ENCODE data around the gene AQP12B.

DNA sequence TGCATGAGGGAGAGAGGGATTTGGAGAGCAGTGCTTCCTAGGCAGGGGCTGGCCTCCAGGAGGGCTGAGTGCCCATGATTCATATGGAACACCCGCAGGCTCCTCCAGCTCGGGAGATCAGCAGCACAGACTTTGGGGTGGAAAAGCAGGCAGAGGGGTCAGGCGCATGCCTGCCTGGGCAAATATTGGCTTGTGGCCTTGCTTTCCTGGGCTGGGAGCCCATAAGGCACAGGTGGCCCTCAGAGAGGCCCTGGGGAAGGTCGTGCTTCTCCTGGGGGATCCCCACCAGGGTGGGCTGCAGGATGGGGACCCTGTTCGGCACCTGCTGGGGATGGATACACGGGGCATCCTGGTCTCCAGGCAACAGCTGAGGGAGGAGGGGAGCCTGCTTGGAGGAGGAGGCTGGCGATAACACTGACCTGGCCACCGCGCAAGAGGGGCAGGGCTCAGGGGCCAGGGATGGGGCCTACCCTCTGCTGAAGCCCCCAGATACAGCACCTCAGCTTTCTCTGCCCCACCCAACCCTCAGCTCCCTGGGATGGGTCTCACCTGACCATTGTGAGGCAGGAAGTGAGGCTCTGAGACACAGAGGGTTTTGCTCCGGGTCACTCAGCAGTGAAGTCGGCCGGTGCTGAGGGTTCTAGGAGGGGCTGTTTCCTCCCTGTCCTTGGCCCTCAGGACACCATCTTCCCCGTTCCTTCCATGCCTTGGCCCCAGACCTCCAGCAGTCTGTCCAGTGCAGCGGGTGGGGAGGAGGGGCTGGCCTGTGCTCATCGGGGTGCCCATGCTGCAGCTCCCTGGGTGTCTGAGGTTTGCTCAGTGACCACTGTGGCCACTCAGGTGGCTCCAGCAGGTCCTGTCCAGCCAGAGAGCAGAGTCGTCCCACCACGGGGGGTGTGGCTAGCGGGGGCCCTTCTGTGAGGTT is 21.0 kb upstream of the AQP12B start:
- TF ChIP-seq, protein P1, sequence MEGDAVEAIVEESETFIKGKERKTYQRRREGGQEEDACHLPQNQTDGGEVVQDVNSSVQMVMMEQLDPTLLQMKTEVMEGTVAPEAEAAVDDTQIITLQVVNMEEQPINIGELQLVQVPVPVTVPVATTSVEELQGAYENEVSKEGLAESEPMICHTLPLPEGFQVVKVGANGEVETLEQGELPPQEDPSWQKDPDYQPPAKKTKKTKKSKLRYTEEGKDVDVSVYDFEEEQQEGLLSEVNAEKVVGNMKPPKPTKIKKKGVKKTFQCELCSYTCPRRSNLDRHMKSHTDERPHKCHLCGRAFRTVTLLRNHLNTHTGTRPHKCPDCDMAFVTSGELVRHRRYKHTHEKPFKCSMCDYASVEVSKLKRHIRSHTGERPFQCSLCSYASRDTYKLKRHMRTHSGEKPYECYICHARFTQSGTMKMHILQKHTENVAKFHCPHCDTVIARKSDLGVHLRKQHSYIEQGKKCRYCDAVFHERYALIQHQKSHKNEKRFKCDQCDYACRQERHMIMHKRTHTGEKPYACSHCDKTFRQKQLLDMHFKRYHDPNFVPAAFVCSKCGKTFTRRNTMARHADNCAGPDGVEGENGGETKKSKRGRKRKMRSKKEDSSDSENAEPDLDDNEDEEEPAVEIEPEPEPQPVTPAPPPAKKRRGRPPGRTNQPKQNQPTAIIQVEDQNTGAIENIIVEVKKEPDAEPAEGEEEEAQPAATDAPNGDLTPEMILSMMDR (IDR thresholded peaks at IDR 0.05) = no peak
- TF ChIP-seq POLR2A (IDR thresholded peaks at IDR 0.05) = no peak

Data from testis (tissue), 2 donors.